HG03354 (cell line): ENCODE results near the gene POU2F1.
A peak's percentile ranks its signal among the peaks of the same experiment; 100 is the strongest.

Source experiments
- ATAC-seq: cut with Tn5 transposase; IDR thresholded peaks from one replicate; pipeline ENCODE4 v1.9.1; 2021; ENCODE audit warnings: mild to moderate bottlenecking; ENCODE audit not compliant: unreplicated experiment, poor library complexity, severe bottlenecking

POU2F1 gene

DNA sequence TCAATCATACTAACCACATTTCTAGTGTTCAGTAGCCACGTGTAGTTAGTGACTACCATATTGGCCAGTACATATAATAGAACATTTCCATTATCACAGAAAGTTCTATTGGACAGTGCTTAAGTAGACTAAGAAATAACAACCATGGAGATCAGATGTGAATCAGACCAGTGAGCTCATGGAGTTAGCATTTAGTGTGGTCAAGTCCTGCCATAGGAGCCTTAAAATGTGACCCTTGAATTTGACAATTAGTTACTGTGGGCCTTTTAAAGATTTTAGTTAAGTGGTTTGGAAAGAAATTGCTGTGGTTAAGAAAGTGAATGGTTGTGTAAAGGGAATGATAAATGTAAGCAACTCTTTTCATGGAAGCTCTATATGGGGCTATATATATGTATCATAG is 123.4 kb downstream of the POU2F1 start:
- no peak for ATAC-seq

DNA sequence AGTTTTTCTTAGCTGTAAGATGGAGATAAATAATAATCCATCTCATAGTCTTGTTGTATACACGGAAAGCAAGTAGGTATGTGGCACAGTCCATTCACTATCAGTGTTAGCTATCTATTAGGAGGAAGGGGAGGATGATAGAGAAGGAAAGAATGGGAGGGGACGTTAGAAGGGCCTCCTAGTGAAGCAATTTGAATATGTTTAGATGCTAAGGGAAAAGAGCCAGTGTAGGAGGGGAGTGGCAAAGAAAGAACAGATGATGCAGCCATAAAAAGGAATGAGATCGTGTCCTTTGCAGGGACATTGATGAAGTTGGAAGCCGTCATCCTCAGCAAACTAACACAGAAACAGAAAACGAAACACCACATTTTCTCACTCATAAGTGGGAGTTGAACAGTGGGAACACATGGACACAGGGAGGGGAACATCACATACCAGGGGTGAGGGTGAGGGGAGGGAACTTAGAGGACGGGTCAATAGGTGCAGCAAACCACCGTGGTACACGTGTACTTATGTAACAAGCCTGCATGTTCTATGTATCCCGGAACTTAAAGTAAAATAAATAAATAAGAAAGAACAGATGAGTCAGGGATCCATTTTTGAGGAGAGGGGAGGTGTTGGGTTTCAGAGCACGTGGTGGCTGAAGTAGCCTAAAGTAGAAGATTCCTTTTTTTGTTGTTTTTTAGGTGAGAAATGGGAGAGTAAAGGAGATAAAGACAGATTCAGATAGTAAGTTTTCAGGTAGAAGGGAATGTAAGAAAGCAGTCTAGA is 124.1 kb downstream of the POU2F1 start:
- ATAC-seq, result no peak

DNA sequence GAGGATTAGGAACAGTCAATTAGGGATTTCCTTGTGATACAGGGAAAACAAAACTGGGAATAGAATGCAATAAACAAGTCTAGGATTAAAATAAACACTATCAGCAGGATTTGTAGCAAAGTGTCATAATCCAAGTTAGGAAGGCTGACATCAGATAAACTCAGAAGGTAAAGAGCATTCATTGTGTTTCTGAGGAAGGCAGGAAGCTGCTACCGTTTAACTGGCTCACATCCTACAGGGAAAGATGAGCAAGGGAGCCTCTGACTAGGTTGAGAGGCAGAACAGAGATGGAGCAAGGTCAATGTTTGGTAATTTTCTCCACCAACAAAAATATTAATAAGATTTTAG is 124.7 kb downstream of the POU2F1 start:
- no peak for ATAC-seq

DNA sequence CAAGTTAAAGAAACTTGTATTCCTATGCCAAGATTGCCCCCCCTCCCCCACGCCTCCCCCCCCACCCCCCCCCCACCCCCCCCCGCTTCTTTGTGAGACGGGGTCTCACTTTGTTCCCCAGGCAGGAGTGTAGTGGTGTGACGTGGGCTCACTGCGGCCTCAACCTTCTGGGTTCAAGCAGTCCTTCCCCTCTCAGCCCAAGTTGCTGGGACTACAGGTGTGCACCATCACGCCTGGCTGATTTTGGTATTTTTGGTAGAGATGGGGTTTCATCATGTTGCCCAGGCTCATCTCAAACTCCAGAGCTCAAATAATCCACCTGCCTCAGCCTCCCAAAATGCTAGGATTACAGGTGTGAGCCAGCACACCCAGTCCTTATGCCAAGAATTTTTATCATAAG is 136.6 kb downstream of the POU2F1 start:
- ATAC-seq, result no peak

DNA sequence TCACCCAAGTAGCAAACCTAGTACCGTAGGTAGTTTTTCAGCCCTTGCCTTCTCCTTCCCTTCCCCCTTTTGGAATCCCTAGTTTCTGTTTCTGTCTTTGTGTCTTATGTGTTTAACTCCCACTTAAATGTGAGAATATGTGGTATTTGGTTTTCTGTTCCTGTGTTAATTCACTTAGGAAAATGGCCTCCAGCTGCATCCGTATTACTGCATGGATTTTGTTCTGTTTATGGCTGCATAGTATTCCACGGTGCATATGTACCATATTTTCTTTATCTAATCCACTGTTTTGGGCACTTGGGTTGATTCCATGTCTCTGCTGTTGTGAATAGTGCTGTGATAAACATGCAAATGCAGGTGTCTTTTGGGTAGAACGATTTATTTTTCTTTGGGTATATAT is 138.6 kb downstream of the POU2F1 start:
- ATAC-seq, result no peak

DNA sequence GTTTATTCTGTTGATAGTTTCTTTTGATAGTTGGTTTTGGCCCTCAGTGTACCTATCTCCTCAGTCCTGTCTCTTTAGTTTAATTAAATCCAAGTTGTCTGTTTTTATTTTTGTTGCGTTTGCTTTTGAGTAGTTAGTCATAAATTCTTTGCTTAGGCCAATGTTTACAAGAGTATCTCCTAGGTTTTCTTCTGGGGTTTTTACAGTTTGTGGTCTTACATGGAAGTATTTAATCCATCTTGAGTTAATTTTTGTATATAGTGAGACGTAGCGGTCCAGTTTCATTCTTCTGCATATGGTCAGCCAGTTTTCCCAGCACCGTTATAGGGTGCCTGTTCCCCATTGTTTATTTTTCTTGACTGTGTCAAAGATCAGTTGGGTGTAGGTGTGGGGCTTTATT is 139.4 kb downstream of the POU2F1 start:
- ATAC-seq, result no peak

DNA sequence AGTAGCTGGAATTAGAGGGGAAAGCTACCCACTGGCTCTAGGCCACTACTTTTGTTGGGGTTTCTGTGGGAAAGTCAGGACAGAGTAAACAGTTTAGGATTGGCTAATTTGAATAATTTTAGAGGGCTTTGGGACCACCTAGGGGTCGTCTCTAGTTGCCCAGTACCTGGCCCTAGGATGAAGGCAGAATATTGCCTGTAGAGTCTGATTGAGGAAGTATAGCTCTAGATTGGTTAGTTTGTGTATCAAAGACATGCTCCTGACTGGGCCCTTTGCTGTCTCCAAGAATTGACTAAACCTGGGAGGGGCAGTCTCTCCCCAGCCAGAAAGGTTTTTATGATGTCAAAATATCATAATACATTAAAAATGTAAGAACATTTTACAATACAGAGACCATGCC is 142.0 kb downstream of the POU2F1 start:
- ATAC-seq, result no peak

DNA sequence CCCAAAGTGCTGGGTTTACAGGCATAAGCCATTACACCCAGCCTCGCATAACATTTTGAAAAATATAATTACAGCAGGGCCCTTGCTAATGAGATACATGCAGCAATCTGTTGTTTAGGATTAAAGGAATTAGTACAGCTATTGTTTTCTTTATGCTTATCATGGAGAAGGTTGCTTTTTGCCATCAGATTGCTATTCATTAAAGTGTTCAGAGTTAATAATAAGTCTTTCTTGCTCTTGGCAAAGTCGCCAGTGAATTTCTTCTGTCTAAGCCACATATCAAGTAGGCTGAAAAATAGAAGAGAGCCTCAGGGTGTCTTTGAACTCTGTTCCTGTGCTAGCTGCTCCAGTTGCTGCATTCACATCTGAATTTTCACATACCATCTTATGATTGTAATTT is 144.1 kb downstream of the POU2F1 start:
- no peak for ATAC-seq

DNA sequence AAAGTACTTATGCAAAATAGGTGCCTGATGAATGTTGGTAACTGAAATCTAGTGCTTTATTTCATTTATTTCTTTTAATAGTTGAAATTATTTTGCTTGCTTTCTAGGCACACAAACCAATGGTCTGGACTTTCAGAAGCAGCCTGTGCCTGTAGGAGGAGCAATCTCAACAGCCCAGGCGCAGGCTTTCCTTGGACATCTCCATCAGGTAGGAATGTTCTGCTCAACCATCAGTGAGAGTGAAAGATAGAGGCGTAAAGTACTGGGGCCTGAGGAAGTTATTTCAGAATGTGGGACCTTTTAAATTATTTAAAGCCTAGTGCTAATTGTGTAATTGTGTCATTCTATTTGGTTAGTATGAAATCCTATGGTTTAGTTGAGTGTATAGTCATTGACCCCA is 144.7 kb downstream of the POU2F1 start:
- no peak for ATAC-seq

DNA sequence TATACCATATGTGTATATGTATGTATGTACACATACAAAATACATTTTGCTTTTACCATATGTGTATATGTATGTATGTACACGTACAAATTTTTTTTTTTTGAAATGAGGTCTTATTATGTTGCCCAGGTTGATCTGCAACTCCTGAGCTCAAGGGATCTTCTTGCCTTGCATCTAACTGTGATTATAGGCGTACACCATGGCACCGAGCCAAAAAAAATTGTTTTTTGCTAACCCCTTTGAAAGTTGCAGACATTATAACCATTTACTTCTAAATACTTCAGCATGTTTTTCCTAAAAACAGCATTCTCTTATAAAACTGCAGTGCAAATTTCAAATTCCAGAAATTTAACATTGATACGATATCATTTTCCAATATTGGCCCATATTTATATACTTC is 147.0 kb downstream of the POU2F1 start:
- no peak for ATAC-seq

DNA sequence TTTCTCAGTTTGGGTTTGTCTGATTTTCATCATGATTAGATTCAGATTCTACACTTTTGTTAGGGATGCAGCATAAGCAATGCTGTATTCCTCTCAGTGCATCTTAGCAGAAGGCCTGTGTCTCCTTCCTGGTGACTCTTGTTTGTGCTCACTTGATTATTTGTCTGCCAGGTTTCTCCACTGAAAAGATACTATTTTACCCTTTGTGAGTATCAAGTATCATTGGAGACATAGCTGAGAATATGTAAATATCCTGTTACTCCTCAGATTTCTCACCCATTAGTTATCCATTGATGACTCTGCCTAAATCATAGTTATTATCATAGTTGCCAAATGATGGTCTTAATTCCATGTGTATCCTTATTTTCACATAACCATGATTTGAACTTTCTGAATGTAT is 148.5 kb downstream of the POU2F1 start:
- ATAC-seq, result no peak

DNA sequence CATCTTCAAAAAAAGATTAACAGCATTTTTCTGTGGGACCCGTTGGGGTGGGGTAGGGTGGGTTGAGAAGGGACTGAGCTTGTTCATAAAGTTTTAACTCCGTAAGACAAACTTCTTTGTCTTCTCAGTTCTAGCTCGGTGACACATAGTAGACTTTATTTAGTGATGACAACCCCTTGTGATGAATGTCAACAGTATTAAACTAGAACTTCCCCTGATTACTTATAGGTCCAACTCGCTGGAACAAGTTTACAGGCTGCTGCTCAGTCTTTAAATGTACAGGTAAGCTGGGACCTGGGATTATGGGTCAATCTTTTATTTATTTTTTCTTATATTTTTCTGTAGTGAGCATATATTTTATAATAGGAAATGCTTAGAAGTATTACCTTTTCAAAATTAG is 149.2 kb downstream of the POU2F1 start:
- no peak for ATAC-seq

DNA sequence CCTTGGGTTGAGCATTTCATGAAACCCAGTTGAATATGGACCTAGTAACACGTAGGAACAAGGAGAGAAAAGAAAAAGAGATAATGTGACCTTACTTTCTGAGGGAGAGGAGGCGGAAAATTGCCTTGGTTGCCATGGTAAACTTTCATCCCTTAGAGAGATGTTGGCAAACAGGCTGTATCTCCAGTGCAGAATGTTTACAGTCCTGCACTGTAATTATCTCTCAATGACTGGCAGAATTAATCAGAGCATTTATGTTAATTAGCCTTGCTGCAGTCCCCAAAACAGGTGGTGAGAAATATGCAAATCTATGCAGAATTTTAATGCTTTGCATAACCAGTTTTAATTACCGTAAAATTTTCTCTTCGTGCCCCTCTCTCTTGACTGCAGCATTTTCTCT is 150.3 kb downstream of the POU2F1 start:
- no peak for ATAC-seq

DNA sequence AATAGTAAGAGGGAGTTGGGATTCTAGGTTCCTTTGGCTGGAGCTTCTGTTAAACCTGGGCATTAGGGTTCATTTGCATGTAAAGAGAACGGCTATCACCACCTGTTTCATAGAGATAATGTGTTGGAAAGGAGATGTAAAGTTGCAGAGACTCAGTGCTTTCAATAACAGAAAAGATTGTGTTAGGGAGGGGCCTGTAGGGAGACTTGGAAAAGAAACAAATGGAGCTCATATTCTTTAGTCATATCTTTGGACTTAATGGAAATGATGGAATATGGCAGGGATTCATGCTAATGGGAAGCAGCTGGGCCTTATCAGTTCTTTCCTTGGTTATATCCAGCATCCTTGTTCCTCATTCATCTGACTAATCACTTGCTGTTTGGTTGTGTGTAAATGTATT is 152.7 kb downstream of the POU2F1 start:
- no peak for ATAC-seq

DNA sequence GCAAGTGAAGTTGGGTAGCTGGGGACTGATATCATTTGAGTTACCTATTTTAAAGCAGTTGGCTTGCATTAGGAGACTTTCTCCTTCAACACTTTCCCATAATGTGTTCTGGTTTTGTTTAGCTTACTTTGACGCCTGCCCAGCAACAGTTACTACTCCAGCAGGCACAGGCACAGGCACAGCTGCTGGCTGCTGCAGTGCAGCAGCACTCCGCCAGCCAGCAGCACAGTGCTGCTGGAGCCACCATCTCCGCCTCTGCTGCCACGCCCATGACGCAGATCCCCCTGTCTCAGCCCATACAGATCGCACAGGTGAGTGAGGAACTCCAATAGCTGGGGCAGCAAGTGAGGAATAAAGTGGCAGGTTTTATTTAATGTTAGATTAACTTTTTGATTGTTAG is 153.3 kb downstream of the POU2F1 start:
- no peak for ATAC-seq

DNA sequence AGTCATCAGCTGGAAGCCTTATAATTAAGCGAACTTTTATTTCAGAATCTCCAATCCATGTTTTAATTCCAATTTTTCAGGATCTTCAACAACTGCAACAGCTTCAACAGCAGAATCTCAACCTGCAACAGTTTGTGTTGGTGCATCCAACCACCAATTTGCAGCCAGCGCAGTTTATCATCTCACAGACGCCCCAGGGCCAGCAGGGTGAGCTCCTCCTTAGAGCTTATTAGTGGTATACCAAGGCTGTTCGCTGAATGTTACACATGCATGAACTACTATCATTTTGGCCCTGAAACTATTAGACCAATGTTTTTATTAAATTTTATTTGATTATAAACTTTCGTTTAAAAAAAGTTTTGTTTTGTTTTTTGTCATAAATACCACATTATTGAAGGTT is 155.3 kb downstream of the POU2F1 start:
- ATAC-seq, result no peak

DNA sequence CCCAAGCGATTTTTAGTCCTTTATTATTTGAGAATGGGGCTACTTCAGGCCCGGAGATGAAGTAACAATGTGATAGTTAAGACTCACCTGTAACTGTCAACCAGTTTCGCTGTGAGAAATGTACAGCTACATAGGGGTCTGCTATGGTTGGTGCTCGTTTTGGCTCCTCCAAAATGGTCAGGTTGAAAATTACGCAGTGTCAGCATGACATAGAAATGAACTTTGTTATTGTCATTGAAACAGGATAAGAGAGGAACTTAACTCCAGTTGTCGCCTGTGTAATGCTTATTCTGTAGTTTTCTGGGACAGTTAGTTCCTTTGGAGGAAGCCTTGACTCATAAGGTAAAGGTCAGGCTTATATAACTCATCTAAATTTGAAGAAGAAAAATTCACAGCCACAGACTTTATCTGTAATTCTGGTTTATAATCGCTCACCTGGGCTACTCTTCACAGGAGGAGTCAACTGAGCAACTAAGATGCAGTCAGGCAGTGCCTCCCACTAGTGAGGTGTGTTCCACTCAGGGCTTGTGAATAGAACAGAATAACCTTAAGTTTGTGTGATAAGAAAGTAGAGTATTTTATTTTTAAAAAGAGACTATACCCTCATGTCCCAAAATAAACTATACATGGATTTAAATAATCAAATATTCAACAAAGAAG is 166.7 kb downstream of the POU2F1 start:
- no peak for ATAC-seq

DNA sequence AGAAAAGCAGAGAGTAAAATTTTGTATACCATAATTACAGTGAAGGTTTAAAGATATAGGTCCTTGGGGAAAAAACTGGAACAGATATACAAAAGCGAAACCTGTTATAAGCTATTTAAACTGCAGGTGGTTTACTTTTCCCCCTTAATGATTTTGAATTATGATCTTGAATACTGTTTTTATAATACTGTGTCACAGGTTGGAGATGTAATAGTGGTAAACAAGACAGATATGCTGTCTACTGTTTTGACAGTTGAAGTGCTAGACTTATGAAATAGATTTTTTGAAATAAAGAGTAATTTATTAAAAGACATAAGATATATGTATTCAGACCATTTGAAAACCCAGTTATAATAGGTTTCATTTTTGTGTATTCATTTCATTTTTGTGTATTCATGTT is 168.3 kb downstream of the POU2F1 start:
- ATAC-seq, result no peak

DNA sequence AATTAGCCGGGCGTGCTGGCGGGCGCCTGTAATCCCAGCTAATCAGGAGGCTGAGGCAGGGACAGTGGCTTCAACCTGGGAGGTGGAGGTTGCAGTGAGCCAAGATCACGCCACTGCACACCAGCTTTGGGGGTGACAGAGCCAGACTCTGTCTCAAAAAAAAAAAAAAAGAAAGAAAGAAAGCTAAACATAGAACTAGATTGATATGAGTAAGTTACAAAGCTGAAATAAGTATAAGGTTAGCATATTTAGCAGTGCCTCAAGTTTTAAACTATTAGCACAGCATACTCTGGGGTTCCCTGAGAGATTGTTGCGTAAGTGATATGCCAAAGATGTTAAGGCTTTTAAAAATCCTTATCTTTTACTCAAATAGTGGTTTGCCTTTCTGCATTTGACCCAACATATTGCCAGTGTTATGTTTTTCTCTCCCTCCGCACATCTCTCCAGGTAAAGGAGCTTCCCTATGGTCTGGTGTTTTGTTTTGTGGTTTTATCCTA is 171.6 kb downstream of the POU2F1 start:
- no peak for ATAC-seq

DNA sequence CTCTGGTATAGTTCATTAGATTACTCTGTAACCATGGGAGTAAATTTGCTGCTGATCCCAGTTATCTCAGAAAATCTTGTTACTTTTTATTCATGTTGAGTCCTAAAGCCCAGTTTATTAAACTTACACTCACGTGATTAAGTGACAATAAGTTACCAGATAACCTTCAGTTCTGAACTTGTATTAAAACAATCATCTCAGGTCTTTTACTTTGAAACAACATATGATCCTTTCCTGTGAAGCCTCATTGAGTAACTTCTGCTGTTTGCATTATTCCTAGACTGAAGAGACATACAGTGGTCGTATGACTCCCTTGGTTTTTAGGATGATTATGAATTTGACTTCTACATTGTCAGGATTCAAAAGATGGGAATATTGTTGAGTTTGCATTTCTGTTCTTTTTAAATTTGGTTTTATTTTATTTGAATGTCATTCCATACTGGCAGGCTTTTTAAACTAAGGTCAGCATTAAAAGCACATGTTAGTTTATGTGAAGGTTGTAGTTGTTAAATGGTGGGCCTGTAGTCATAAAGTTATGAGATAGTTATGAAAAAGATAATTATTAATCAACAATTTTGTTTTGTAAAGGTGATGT is 179.8 kb downstream of the POU2F1 start:
- no peak for ATAC-seq

DNA sequence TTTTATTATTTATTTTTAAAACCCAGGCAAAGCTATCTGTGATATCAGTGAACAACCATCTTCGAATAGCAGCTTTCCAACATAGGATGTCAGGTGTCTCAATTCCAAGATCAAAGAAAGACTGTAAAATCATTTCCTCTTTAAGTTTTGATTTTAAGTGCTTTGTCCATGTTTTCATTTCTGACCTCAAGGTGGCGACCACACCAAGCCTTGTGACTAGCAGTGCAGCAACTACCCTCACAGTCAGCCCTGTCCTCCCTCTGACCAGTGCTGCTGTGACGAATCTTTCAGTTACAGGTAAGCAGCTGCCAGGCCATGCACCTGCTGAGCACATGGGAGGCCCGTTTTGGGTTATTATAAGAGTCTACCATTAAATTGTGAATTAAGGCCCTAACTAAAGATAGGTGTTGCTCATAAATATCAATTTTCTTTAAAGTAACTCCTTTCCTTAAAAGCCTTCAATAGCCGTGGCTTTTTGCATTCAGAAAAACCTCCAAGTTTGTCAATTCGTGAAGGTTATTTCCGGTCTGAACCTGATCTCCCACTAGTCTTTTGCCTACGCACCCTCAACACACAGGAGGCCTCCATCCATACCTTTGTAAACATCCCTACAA is 180.7 kb downstream of the POU2F1 start:
- peak; percentile 63 for ATAC-seq
